AG09319 (cell line): Measurements from ENCODE around the gene SYCE1L.
"Not testable (repeated sequence)": the region's sequence is repeated elsewhere in the genome, so short reads cannot be mapped to it uniquely, and the experiment has no call there.

Source experiments
- DNase-seq: peaks from one replicate; pipeline ENCODE4 v3.0.0-alpha.2; 2010; ENCODE audit warnings: low read depth; ENCODE audit errors: extremely low read depth
- CTCF ChIP-seq: IDR thresholded peaks from 2 replicates; pipeline ENCODE4 v1.5.1; 2011; ENCODE audit warnings: low read depth, mild to moderate bottlenecking, inconsistent platforms, low read length, moderate library complexity

SYCE1L gene

GRCh38 chr16:77199211-77199610, at the start of gene SYCE1L:
SYCE1L (plus strand) TSS chr16:77199408; CDS start chr16:77199452, 44 bp downstream.
- no peak for DNase-seq
- TF ChIP-seq CTCF: no peak

- DNase-seq: no peak
- no peak for TF ChIP-seq CTCF
Observed at GRCh38 chr16:77157346-77158058, 41.7 kb upstream of the SYCE1L start.

GRCh38 chr16:77158293-77158692, 40.9 kb upstream of the SYCE1L start:
- DNase-seq: no peak
- TF ChIP-seq CTCF: no peak

- TF ChIP-seq CTCF: no peak
- DNase-seq: no peak
Observed at GRCh38 chr16:77165006-77165405, 34.2 kb upstream of the SYCE1L start.

GRCh38 chr16:77165536-77166236, 33.5 kb upstream of the SYCE1L start:
- not testable (repeated sequence) for DNase-seq

- no peak for TF ChIP-seq CTCF
- DNase-seq: no peak
Observed at GRCh38 chr16:77166726-77167125, 32.5 kb upstream of the SYCE1L start.

GRCh38 chr16:77168901-77169300, 30.3 kb upstream of the SYCE1L start:
- TF ChIP-seq CTCF: no peak

More at GRCh38 chr16:77168901-77169300, 30.3 kb upstream of the SYCE1L start:
- no peak for DNase-seq
